HG03565 (cell line): Measurements from ENCODE around the gene GRIN3A.
A peak's percentile ranks its signal among the peaks of the same experiment; 100 is the strongest.

ENCODE experiments used
- ATAC-seq: cut with Tn5 transposase; IDR thresholded peaks from one replicate; pipeline ENCODE4 v1.9.1; 2021; ENCODE audit warnings: mild to moderate bottlenecking, moderate library complexity; ENCODE audit not compliant: unreplicated experiment

The GRIN3A gene

DNA sequence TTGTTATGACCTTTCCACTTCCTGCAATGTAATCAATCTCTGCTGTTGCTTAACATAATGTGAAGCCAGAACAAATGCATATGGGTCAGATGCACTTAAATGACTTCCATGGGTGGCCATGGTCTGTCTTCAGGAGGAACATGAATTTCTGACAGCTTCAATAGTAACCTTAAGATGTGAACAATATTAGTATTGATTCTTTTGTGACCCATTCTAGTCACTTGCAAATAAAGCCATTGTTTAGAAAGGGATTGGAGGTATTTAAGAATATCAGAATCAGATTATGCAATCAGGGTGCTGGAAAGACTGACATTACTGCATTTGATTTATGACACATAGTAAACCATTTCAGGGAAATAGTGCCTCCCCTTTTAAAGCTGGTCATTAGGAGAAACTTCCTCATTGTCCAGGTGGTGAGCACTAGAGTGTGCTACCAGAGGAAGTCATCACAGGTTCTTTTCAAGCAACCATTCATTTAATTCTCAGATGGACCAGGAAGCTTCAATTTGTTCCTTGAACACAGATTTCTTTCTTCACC is 32.1 kb downstream of the GRIN3A start:
- ATAC-seq = no peak

- peak; percentile 89 for ATAC-seq
These were observed 33.2 kb downstream of the GRIN3A start for GRCh38 chr9:101705135-101705661.

DNA sequence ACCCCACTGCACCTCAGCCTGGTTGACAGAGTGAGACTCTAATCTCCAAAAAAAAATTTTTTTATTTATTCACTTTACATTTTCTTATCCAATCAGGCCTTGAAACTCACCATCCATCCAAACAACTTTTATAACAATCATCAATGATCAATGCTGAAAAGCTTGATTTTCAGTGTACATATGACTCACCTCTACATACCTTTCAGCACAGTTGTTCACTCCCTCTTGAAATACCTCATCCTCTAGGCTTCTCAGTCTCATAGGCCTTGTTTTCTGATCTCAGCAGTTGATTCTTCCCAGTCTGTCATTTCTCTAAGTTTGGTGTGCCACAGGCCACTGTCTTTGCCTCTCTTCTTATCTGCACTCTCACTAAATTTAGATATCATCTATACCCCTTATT is 36.2 kb downstream of the GRIN3A start:
- no peak for ATAC-seq

DNA sequence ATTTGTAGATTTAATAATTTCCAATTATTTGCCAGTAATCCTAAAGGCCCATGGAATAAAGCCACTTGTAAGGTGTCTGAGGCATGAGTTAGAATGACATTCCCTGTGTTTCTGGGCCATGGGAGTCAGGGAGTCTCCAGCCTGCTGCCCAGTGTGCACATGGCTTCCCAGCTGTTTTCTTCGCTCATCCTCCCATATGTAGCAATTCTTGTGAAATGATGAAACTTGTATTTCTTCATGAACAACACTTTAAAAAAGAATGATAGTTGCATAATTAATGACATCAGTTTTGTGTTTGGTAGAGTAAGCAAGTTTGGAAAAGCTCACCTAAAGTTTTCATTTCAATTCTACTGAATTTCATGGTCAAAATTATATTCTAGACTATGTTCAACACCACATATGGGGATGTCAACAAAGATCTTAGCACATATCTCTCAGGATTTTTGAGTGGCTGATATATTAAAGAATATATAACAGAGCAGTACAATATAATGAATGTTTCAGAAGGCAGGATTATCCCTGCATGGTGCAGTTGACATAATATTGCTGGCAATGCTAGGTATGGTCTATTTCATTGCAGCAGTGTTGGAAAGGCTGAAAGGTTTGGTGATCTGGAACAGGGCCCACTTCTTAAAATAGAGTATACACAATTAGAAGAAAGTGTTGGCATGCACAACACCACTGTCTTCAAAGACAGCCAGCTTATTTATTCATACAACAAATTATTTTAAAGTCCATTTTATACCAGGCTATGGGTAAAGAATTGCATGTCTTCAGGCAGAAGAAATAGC is 44.7 kb downstream of the GRIN3A start:
- ATAC-seq = no peak

GRCh38 chr9:101691657-101692056 is 46.8 kb downstream of the GRIN3A start:
- ATAC-seq = no peak

DNA sequence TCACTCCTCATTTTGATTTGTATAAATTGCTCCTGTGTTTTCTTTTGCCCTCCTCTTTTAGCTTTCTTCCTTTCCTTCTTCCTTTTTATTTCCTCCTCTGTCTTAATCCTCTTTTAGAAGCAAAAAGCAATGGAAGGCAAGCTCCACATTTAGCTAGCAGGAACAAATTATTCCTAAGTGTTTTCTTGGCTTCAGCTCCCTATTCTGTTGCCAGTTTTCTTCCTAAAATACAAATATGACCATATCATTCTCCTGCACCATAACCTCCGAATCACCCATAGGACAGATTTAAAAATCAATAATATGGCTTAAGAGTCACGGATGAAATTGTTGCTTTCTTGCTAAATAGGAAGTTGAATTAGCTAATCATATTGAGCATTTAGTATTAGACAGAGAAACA is 49.4 kb downstream of the GRIN3A start:
- ATAC-seq = no peak

DNA sequence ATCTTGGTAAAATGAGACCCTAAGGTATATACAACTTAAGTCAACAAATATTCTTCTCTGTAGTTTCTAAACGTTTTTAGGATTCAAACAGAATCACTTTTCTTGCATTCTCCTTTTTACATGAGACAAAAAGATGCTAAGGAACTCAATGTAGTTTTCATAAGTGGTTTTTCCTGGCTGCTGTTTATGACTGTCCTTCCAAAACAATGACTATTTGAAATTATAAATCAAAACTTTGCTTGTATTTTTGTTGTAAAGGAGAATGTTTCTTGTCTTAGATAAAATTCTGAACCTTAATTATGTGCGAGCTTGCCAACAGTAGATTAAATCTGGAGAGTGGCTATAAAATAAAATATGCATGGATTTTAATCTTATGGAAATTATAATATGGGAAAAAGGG is 53.8 kb downstream of the GRIN3A start:
- ATAC-seq = no peak

DNA sequence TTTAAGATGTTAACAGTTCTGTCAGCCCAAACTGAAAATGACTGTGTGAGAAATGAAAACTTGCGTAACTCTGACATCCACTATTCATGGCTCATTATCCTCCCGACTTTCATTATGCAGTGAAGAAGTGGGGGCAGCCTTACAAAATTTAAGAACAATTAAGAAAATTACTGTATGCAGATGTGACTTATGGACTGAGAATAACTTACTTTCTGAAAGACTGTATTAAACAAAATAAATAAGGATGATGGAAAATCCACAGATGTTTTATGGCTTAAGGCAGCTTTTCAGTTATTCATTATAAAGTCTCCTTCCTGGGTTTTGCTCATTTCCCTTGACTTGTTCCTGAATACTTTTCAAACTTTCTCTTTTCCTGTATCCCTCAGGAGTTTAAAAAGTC is 55.2 kb downstream of the GRIN3A start:
- no peak for ATAC-seq

- ATAC-seq = no peak
These were observed 60.6 kb downstream of the GRIN3A start for GRCh38 chr9:101677861-101678260.

GRCh38 chr9:101675341-101675740 is 63.1 kb downstream of the GRIN3A start:
- no peak for ATAC-seq

- no peak for ATAC-seq
These were observed 64.3 kb downstream of the GRIN3A start for GRCh38 chr9:101674165-101674564.

DNA sequence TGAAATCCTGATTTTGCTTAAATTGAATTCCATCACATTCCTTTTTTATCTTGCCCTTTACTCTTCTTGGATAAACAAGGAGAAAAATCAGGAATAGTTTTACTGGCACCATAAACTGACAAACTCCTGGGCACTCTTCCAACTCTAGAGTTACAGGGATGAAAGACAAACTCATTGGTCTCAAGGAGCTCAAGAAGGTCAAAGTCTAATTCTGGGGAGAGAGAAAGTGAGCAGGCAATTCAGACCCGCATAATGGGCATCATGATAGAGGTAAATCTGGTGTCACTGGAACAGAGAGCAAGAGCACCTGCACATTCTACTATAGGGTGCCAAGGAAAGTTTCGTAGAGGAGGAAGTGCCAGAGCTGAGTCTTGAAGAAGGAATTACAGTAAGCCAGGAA is 64.8 kb downstream of the GRIN3A start:
- ATAC-seq = no peak

DNA sequence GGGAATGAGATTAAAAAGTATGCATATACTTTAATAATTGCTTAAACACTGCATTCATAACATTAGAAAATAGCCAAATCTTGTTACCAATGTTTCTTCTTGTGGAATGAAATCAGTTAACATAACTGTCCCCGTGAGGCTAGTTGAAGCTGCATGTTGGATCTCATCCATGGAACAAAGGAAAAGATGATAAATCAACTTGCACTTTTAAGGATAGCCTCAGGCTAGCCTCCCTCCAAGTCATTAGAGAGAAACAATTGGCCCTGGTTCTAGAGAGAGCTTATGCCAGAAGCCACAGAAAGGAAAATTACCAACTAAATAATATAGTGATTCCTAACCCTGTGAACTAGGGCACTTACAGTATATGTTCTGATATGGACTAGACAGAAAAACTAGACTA is 66.9 kb downstream of the GRIN3A start:
- no peak for ATAC-seq

- ATAC-seq = no peak
These were observed 70.0 kb downstream of the GRIN3A start for GRCh38 chr9:101668421-101668820.

DNA sequence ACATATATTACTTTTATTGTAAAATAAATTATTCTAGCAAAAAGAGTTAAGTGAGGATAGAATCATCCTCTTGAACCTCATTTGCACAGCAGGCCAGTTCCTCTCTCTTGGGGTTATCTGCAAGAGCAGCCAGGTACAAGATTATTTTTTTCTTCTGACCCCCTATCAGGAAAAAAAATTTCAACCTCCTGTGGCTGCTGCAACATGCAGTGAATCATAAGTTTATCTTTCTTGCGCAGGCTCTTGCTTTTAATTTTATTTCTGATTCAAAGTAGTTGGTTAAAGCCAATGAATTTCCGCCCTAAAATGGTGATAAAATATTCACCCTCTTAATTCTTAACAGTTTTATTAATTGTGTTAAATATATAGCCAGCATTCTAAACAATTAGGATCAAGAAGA is 74.0 kb downstream of the GRIN3A start:
- ATAC-seq = no peak

DNA sequence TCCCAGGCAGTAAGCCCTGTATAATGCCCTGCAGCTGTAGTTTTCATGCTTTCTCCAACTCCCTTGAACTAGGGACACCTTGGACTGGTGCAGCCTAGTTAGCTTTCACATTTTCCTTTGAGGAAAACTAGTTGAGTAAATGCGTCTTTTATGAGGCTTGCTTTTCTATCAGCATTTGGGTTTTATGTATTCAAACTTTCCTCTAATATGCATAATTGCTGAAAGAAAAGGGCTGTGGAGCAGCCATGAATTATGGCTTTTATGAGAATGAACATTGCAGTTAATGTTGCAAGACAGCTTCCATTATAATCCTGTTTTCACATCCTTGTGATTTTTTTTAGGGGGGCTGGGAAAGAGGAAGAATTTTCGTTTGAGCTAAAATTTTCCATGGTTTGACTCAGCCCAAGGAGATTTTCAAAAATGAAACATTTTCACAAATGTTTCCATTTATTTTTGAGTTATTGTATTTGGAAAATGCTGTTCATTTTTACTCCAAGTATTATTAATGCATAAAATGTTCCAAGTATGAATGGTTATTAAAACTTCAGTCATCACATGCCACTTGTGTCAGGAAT is 85.8 kb downstream of the GRIN3A start:
- no peak for ATAC-seq

DNA sequence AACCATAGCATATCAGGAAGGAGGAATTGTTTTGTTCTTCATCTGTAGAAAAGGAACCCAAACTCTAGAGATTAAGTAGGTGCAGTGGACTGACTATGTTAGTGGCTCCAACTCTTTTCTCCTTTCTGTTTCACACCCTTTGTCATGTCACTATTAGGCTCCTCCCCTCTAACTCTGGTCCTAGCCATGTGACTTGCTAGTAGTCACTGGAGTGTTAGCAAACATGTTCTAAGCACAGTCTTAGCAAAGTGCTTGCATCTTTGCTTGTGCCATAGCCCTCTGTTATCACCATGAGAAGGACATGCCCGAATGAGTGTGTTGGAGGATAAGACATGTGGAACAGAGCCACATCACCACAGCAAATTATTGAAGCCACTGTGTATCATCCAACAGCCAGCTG is 88.3 kb downstream of the GRIN3A start:
- no peak for ATAC-seq

DNA sequence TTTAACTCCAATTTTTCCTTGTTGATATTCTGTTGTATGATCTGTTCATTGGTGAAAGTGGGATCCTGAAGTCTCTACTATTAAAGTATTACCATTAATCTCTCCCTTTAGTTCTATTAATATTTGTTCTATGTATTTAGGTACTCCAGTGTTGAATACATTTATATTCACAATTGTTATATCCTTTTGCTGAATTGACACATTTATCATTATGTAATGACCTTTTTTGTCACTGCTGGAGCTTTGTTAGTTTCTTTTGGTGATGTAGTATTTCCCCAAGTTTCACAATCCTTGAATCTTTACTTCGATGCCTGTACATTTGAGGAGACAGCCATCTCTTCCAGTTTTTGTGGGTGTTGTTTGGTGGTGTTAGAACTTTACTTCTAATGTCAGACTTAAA is 90.0 kb downstream of the GRIN3A start:
- no peak for ATAC-seq

DNA sequence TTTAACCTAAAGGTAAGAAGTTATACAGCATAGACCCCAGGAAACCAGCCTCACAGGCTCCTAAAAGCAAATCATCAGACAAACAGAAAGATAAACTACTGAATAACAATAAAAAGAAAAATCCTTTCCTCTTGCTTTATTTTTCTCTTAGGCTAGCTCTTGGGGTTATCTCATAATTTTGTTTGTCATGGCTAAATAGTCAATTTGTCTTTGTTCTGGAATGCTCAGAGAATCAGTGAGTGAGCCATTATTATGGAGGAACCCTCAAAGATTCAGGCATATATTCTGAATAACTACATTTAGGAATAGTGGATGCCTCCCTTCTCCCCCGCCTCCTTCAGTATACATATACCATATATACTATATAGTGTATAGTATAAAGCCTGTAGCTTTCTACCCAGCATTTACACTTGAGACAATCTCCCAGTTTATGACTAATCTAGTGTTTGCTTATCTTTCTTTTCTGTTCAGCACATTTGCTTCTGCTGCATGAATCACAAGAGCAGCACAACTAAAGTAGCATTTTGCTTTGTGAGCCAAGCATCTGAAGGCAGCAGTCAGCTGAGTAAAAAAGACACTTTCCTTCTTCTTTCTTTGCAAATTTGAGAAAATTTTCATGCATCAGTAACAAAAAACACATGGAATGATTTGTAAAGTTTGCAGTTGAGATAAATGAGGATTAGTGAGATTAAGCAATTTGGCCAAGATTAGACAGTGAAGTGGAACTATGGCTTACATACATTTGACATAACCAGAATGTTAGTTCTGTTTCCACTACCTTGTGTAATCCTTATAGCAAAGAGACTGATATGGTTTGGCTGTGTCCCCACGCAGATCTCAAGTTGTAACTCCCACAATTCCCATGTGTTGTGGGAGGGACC is 98.4 kb downstream of the GRIN3A start:
- ATAC-seq = no peak

GRCh38 chr9:101639311-101639710 is 99.1 kb downstream of the GRIN3A start:
- no peak for ATAC-seq

DNA sequence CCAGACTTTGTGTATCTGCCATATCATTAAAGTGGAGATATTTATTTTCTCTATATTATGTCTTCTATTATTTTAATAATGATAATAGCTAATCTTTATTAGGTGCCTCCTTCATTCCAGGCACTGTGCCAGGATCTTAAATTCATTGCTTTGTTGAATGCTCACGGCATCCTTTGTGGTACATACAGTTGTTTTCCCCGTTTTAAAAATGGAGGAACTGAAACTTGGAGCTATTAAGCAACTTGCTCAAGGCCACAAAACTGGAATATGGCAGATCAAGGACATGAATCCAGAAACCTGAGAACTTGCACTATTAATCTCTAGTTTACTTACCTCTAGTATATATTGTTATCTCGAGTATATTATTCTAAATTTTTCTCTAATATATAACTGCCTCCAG is 102.2 kb downstream of the GRIN3A start:
- no peak for ATAC-seq
